ENCODE measurements around the gene GRIA4. TPM values are rescaled to one million over a fixed set of nuclear protein-coding genes. Genes with fewer than 3 reads are reported as not detected.

GRIA4 gene
- total RNA-seq (not detected), polyA plus RNA-seq (not detected)

GRCh38 chr11:105609832-105610781 is at the start of gene GRIA4:
Gene GRIA4 (plus strand): TSS chr11:105610073. CDS start chr11:105610998, 925 bp downstream.
- H3K4me1 ChIP-seq (ENCODE audit: control insufficient read depth in 4 of 4, insufficient read depth in 4 of 4, low read length in 3 of 4) = peaks cover 0 to 8% (median 0%) of the 10 kb centered on the region in 4 donors
- no peak within 1 kb of the TSS for H3K27ac ChIP-seq (ENCODE audit: low read depth in 1 of 2, low read length in 2 of 2)
- TF ChIP-seq ZBTB33 (IDR thresholded peaks at IDR 0.05) (no peak), RXRA (IDR thresholded peaks at IDR 0.05) (no peak), NR2F2 (IDR thresholded peaks at IDR 0.05) (no peak), EGR1 (IDR thresholded peaks at IDR 0.05; ENCODE audit: low read depth in 2 of 2) (no peak), JUND (IDR thresholded peaks at IDR 0.05) (no peak), SP1 (IDR thresholded peaks at IDR 0.05) (no peak), GABPA (IDR thresholded peaks at IDR 0.05 in 1 of 2, conservative IDR thresholded peaks at IDR 0.05 in 1 of 2) (no peak), YY1 (IDR thresholded peaks at IDR 0.05) (no peak), CTCF (IDR thresholded peaks at IDR 0.05; ENCODE audit: low read depth, low read length, missing input control) (no peak), FOXA2 (IDR thresholded peaks at IDR 0.05) (no peak)
- H3K9me3 ChIP-seq (ENCODE audit: control insufficient read depth in 4 of 4, low read length in 3 of 4) = peaks cover 0 to 5% (median 3%) of the 10 kb centered on the region in 4 donors
- DNase-seq (ENCODE audit: low spot score) = no peak
- WGBS = 4% methylated on average over 54 of the region's 54 CpGs
- H3K4me3 ChIP-seq (ENCODE audit: low read depth in 1 of 3, low read length in 3 of 3) = peak within 1 kb of the TSS in 1 of 3 donors; percentile 4
- H3K9ac ChIP-seq (ENCODE audit: low read depth in 1 of 2, low read length in 2 of 2) = no peak within 1 kb of the TSS
- H3K27me3 ChIP-seq (ENCODE audit: control insufficient read depth in 4 of 4, insufficient read depth in 4 of 4, low read length in 3 of 4) = peaks cover 0 to 6% (median 2%) of the 10 kb centered on the region in 4 donors
- no peaks in the 10 kb centered on the region for H3K36me3 ChIP-seq (ENCODE audit: control insufficient read depth in 4 of 4, insufficient read depth in 3 of 4, low read depth in 1 of 4, low read length in 3 of 4)

- DNase-seq (ENCODE audit: low spot score) = no peak
- 68% methylated on average over 3 of the region's 3 CpGs for WGBS
These were observed 36.8 kb upstream of the GRIA4 start for GRCh38 chr11:105573091-105573490.

More at GRCh38 chr11:105573091-105573490, 36.8 kb upstream of the GRIA4 start:
- no peak for TF ChIP-seq MAX (IDR thresholded peaks at IDR 0.05)
- no peak for TF ChIP-seq JUND (IDR thresholded peaks at IDR 0.05)
- no peak for TF ChIP-seq YY1 (IDR thresholded peaks at IDR 0.05)
- TF ChIP-seq RAD21 (IDR thresholded peaks at IDR 0.05) = no peak
- no peak for TF ChIP-seq HNF4G (IDR thresholded peaks at IDR 0.05)
- TF ChIP-seq EGR1 (IDR thresholded peaks at IDR 0.05; ENCODE audit: low read depth in 2 of 2) = no peak
- no peak for TF ChIP-seq ATF3 (IDR thresholded peaks at IDR 0.05)
- TF ChIP-seq SP1 (IDR thresholded peaks at IDR 0.05) = no peak
- no peak for TF ChIP-seq ZBTB33 (IDR thresholded peaks at IDR 0.05)
- no peak for TF ChIP-seq CTCF (IDR thresholded peaks at IDR 0.05; ENCODE audit: low read depth, low read length, missing input control)
- no peak for TF ChIP-seq GABPA (IDR thresholded peaks at IDR 0.05 in 1 of 2, conservative IDR thresholded peaks at IDR 0.05 in 1 of 2)
- TF ChIP-seq FOXA2 (IDR thresholded peaks at IDR 0.05) = no peak
- no peak for TF ChIP-seq HNF4A (conservative IDR thresholded peaks at IDR 0.05)
- no peak for TF ChIP-seq NR2F2 (IDR thresholded peaks at IDR 0.05)
- Histone ChIP-seq H3K4me1 (ENCODE audit: control insufficient read depth in 4 of 4, insufficient read depth in 4 of 4, low read length in 3 of 4) (no peaks in the 10 kb centered on the region), H3K9ac (ENCODE audit: low read depth in 1 of 2, low read length in 2 of 2) (no peak overlapping the region), H3K4me3 (ENCODE audit: low read depth in 1 of 3, low read length in 3 of 3) (no peak overlapping the region), H3K9me3 (ENCODE audit: control insufficient read depth in 4 of 4, low read length in 3 of 4) (no peaks in the 10 kb centered on the region), H3K36me3 (ENCODE audit: control insufficient read depth in 4 of 4, insufficient read depth in 3 of 4, low read depth in 1 of 4, low read length in 3 of 4) (no peaks in the 10 kb centered on the region), H3K27me3 (ENCODE audit: control insufficient read depth in 4 of 4, insufficient read depth in 4 of 4, low read length in 3 of 4) (peaks cover 0 to 2% (median 0%) of the 10 kb centered on the region in 4 donors), H3K27ac (ENCODE audit: low read depth in 1 of 2, low read length in 2 of 2) (no peak overlapping the region)

All from liver (tissue), 9 donors.